Endothelial cell (in vitro differentiated cells): ENCODE results near the gene TRIM32. TPM values are rescaled to one million over a fixed set of nuclear protein-coding genes. Genes with fewer than 3 reads are reported as not detected.

Experiments used
- DNase-seq: peaks from one replicate; pipeline ENCODE4 v3.0.0; 2021; ENCODE audit warnings: low spot score
- H3K27ac Mint-ChIP-seq: one replicate; pipeline ENCODE4 v1.8.0; 2021; ENCODE audit warnings: mixed read lengths, inconsistent platforms; ENCODE audit not compliant: unreplicated experiment
- H3K27me3 Mint-ChIP-seq: one replicate; pipeline ENCODE4 v1.8.0; 2021; ENCODE audit warnings: mild to moderate bottlenecking, moderate library complexity, mixed read lengths, inconsistent platforms; ENCODE audit not compliant: unreplicated experiment
- H3K36me3 Mint-ChIP-seq: one replicate; pipeline ENCODE4 v1.8.0; 2021; ENCODE audit warnings: mild to moderate bottlenecking, low read depth, mixed read lengths, inconsistent platforms; ENCODE audit not compliant: unreplicated experiment
- H3K4me1 Mint-ChIP-seq: one replicate; pipeline ENCODE4 v1.8.0; 2021; ENCODE audit warnings: mild to moderate bottlenecking, mixed read lengths, inconsistent platforms; ENCODE audit not compliant: unreplicated experiment
- H3K4me3 Mint-ChIP-seq: one replicate; pipeline ENCODE4 v1.8.0; 2021; ENCODE audit warnings: mild to moderate bottlenecking, mixed read lengths, inconsistent platforms; ENCODE audit not compliant: unreplicated experiment
- H3K9me3 Mint-ChIP-seq: one replicate; pipeline ENCODE4 v1.8.0; 2021; ENCODE audit warnings: mixed read lengths, inconsistent platforms; ENCODE audit not compliant: unreplicated experiment
- CTCF ChIP-seq: fragments of 200-600 bp; sonication (generic); IDR thresholded peaks from one replicate; pipeline ENCODE4 v1.5.0; 2021; ENCODE audit warnings: antibody characterized with exemption; ENCODE audit not compliant: unreplicated experiment
- total RNA-seq: library from RNA; stranded (reverse); fragmentation: NEBNext Ultra II Directional; extraction: Animal tissue kit (Norgen Biotek cat#: 25700); gene quantifications from one replicate; pipeline ENCODE4 v1.2.1, GENCODE V29; 2021; ENCODE audit not compliant: unreplicated experiment

TRIM32 gene
- total RNA-seq, 1 donor from 2014 or later, result 24.7 TPM

DNA sequence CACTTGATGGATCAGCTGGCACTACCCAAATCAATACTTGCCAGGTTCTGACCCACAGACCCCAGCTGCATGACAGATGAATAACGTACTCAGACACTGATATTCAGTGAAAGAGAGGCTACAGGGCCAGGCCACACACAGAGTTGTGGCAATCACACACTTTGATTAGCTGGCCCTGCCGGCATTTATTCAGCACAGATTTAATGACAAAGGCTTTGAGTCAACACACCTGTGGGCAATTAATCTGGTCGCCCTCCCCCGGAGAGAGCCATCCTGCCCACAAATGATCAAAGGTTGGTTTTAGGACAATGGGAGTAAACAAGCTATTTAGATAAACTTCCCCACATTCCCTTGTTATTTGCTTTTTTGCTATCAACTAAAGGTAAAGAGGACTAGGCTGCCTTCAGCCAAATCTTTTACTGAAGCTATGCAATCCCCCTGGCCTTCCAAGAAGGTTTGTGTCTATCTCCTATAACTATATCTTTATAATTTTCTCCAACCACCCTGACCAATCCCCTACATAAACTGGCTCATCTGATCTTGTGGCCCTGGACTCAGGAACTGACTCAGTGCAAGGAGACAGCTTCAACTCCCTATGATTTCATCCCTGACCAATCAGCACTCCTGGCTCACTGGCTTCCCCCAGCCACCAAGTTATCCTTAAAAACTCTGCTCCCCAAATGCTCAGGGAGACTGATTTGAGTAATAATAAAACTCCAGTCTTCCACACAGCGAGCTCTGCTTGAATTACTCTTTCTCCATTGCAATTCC lies 12.7 kb upstream of the TRIM32 start:
- no peak overlapping the region for H3K4me3 Mint-ChIP-seq
- H3K9me3 Mint-ChIP-seq, result peaks cover 6% of the 10 kb centered on the region
- no peak for TF ChIP-seq CTCF
- H3K4me1 Mint-ChIP-seq, result no peaks in the 10 kb centered on the region
- H3K27me3 Mint-ChIP-seq, result no peaks in the 10 kb centered on the region
- H3K27ac Mint-ChIP-seq, result no peak overlapping the region
- peaks cover 25% of the 10 kb centered on the region for H3K36me3 Mint-ChIP-seq
- DNase-seq, result no peak

GRCh38 chr9:116683535-116683934 lies 3.6 kb upstream of the TRIM32 start:
- H3K4me3 Mint-ChIP-seq, result no peak overlapping the region

DNA sequence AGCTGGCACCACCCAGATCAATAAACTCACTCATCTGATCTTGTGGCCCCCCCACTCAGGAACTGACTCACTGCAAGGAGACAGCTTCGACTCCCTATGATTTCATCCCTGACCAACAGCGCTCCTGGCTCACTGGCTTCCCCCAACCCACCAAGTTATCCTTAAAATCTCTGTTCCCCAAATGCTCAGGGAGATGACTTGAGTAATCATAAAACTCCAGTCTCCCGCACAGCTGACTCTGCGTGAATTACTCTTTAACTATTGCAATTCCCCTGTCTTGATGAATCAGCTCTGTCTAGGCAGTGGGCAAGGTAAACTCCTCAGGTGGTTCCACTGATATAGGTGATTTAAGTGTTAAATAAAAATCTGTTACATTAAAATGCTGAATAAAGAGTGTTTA lies 1.9 kb upstream of the TRIM32 start:
- H3K27ac Mint-ChIP-seq, result no peak overlapping the region
- no peak overlapping the region for H3K4me3 Mint-ChIP-seq
- H3K27me3 Mint-ChIP-seq, result peaks cover 7% of the 10 kb centered on the region
- no peak for TF ChIP-seq CTCF
- no peak for DNase-seq
- no peaks in the 10 kb centered on the region for H3K9me3 Mint-ChIP-seq
- no peaks in the 10 kb centered on the region for H3K36me3 Mint-ChIP-seq
- peaks cover 19% of the 10 kb centered on the region for H3K4me1 Mint-ChIP-seq

More at GRCh38 chr9:116683535-116683934, 3.6 kb upstream of the TRIM32 start:
- TF ChIP-seq CTCF, result no peak
- Mint-ChIP-seq H3K27me3 (peaks cover 7% of the 10 kb centered on the region), H3K27ac (no peak overlapping the region), H3K4me1 (peaks cover 14% of the 10 kb centered on the region), H3K36me3 (no peaks in the 10 kb centered on the region), H3K9me3 (no peaks in the 10 kb centered on the region)
- DNase-seq, result no peak

- Mint-ChIP-seq H3K4me3 (peak overlapping the region; percentile 97), H3K4me1 (peaks cover 19% of the 10 kb centered on the region), H3K9me3 (no peaks in the 10 kb centered on the region), H3K27me3 (peaks cover 7% of the 10 kb centered on the region), H3K27ac (no peak overlapping the region), H3K36me3 (no peaks in the 10 kb centered on the region)
- TF ChIP-seq CTCF, result no peak
- no peak for DNase-seq
Measured at GRCh38 chr9:116686135-116686534, 970 bp upstream of the TRIM32 start.

DNA sequence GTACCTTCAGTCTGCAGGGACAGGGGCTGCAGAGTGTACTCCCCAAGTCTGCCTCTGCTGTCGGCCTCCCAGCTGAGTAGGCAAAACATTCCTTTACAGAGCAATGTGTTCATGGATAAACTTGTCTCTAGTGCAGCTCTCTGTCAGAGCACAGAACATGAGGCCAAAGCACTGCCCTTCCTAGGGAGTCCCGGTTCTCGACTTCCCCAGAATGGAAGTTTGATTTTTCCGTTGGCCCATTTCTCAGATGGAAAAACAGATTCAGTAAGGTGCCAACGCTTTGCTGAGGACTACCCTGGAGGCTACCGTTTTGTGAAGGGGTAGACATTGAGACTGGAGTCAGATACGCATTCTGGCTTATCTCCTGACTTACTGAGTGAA lies 422 bp upstream of the TRIM32 start:
- no peak for DNase-seq
- peaks cover 19% of the 10 kb centered on the region for H3K4me1 Mint-ChIP-seq
- no peaks in the 10 kb centered on the region for H3K36me3 Mint-ChIP-seq
- H3K4me3 Mint-ChIP-seq, result peak overlapping the region; percentile 97
- H3K9me3 Mint-ChIP-seq, result no peaks in the 10 kb centered on the region
- no peak for TF ChIP-seq CTCF
- peak overlapping the region; percentile 53 for H3K27ac Mint-ChIP-seq
- H3K27me3 Mint-ChIP-seq, result peaks cover 7% of the 10 kb centered on the region
